EL (cell line): ENCODE data around the gene SPIC.
"Not testable (repeated sequence)": the region's sequence is repeated elsewhere in the genome, so short reads cannot be mapped to it uniquely, and the experiment has no call there.

Experiments used
- DNase-seq: peaks from one replicate; pipeline ENCODE4 v3.0.0-alpha.2; 2016

Gene SPIC

DNA sequence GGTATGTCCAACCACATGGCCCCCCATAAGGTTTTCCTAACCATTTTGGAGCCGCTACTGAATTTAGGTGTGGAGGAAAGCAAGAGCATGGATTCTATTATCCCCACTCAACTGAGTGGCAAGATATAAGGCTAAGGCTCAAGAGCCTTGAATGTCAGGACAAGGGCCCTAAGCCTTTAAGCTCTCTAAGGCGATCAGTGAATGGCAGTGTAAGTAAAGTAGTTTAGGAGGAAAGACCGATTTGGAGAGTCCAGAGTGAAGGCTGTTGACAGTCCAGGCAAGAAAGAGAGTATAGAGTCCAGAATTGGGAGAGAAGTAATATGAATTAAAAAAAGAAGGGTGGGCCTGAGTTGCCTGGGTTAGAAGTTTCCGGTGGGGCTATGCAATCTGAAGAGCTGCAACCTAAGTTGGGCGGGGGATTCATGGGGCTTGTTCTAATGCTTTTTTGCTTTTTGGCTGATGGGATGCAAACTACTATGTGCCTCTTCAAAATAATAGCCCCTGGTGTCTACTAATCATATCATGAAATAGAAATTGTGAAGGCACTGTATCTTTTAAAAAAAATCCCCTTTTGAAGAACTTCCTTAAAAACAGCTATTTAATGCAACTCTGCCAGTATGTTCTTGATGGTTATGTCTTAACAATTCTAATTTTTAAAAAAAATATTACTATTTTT, at the start of gene SPIC:
TSS of gene SPIC (plus strand) at position 626 of the 676 bp plus-strand sequence. CDS start 1,569 bp downstream, outside the sequence.
- no peak for DNase-seq

DNA sequence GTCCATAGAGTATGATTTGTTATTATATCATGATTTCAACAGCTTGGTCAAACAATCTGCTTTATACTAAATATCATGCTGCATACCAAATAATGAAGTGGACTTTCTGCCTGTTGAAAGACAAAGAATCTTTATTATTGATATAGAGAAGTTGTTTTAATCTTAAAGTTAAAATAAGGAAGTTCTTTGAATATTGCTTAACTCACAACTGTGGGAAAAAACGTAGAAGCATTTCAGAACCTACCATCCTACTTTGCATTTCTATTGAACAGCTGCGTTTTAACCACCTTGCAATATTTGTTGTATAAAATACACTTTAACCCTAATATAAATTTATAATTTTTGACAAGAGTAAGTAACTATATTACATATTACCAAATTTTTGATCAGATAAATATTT, 44.7 kb upstream of the SPIC start:
- DNase-seq = no peak

DNA sequence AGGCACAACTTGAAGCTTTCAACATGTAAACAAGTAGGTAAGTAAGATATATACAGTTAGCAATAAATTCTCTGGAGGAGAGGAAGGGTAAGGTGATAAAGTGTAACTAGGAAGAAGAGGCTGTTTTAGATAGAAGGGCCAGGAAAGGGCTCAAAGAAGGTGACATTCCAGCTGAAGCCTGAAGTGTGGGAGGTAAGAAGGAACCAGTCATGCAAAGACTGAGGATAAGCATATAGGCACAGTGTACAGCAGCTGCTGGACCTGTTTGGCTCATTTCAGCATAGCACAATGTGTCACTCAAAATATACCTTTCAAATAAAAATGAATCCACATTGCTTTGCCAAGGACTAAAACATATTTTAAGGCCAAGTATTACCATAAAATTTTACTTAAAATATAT, 39.0 kb upstream of the SPIC start:
- DNase-seq = no peak

DNA sequence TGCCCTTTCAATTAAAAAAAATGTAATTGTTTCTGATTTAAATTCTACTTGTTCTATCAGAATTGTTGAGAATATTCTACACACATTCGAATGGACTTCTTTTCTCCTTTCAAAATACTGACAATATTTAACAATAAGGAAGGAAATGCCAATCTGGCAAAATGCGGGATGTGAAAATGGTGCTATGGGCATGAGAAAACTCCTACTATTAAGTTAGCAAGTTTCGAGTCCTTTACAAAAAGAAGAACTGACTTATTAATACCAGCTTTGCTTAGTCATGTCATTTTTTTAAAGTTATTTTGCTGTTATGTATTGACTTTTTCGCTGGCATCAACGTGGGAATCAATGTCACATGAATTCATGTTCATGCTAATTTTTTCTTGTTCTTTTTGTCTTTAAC, 35.9 kb upstream of the SPIC start:
- DNase-seq = no peak

DNA sequence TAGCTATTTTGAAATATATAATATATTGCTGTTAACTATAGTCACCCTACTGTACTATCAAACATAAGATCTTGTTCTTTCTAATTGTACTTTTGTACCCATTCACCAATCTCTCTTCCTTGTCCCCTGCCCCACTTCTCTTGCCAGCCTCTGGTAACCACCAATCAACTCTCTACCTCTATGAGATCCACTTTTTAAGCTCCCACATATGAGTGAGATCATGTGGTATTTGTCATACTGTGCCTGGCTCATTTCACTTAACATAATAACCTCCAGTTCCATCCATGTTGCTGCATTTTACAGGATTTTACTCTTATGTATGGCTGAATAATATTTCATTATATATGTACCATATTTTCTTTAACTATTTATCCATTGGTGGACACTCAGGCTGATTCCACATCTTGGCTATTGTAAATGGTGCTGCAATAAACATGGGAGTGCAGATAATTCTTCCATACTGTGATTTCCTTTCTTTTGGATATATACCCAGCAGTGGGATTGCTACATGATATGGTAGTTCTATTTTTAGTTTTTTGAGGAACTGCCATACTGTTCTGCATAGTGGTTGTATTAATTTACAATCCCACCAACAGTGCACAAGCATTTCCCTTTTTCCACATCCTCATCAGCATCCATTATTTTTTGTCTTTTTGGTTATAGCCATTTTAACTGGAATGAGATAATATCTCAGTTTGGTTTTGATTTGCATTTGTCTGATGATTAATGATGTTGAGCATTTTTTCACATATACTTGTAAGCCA, 33.5 kb upstream of the SPIC start:
- no peak for DNase-seq

DNA sequence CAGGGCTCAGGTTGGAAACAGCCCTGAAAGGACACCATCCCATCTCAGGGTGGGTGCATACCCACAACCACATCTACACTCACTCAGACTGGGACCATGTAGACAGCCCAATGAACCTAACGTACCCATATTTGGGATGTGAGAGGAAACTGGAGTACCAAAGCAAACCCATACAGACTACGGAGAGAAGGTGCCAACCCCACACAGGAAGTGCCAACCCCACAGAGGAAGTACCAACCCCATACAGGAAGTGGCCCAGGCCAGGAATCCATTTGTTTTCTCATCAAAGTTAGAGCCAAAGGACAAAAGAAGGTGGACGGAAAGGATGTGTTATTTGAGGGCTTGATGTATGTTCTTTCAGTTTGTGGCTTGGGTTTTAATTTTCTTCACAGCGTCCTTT, 19.5 kb upstream of the SPIC start:
- DNase-seq = no peak

DNA sequence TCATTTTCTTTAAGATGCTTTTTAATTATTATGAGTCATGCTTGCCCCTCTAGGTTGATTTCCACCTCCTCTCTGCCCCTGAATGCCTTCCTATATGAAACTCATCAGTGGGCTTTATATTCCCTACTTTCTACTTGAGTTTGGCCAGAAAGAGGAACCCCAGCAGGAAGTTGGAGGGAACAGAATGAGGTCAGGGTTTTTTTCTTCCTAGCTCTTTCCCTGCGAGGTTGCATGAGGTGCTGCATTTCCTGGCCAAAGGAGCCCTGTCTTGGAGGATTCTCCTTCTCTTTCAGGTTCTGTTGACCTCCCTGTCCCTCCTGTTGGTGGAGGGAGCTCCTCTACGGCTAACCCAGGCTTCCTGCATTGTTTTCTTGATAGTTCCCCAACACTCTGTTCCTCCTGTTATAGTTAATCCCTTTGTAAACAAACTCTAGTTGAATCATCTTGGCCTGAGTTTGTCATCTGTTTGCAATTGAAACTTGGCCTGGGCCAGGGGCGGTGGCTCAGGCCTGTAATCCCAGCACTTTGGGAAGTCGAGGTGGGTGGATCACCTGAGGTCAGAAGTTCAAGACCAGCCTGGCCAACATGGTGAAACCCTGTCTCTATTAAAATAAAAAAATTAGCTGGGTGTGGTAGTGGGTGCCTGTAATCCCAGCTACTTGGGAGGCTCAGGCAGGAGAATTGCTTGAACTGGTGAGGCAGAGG, 15.3 kb upstream of the SPIC start:
- DNase-seq = peak; percentile 14

DNA sequence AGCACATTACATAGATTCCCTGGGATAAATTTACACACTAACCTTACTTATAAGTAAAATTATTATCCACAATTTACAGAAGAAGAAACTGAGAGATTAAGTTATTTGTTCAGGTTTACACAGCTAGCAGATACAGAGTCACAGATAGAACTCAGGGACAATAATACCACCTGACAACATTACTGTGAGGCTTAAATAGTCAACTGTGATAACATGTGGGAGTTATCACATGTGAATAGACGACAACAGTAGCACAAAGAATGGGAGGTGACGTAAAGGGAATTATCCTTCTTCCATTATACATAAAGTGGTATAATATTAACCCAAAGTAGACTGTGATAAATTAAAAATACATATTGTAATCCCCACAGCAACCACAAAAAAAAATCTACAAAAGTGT, 6.2 kb upstream of the SPIC start:
- DNase-seq = no peak

DNA sequence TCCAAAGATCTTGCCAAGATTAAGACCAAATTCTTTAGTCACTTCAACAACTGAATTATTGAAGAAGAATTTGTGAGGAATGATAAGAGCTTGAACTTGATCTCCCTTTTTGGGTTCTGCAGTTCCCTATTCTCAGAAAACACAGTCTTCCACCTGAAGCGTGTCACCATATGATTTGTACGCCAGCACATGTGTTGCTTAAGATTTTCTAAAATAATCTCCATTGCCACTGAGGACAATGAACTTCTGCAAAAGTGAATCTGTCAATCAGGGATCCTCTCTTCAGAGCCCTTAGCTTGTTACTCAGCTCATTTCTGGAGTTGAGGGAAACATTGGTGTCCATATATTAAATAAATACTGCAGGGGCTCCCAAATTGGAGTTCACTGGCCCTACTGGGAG, 4.2 kb upstream of the SPIC start:
- DNase-seq = no peak

DNA sequence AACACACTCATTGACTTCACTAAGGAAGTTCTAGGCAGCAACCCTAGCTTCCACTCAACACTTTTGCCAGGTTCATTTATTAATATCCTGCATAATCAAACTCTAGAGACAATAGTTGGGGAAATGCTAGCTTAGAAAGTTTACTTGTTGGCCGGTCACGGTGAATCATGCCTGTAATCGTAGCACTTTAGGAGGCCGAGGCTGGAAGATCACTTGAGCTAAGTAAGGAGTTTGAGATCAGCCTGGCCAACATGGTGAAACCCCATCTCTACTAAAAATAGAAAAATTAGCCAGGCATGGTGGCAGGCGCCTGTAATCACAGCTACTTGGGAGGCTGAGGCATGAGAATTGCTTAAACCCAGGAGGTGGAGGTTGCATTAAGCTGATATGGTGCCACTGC, 3.3 kb upstream of the SPIC start:
- not testable (repeated sequence) for DNase-seq

DNA sequence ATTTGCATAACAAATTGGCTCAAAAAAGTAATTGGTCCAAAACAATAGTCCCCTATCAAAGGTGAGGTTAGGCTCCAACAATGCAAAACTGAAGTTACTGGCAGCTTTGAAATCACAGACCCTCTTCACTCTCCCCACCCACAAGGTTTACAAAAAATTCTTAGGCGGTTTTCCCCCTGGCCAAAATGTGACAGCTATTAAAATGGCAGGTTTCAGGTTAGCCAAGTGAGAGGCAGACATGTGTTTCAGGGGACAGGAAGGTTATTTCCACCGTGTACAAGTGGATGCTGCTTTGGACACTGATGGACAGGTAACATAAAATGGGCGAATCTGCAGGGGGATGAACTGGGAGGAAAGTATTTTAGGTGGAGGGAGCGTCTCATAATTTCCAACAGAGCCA, 888 bp upstream of the SPIC start:
- DNase-seq = no peak

DNA sequence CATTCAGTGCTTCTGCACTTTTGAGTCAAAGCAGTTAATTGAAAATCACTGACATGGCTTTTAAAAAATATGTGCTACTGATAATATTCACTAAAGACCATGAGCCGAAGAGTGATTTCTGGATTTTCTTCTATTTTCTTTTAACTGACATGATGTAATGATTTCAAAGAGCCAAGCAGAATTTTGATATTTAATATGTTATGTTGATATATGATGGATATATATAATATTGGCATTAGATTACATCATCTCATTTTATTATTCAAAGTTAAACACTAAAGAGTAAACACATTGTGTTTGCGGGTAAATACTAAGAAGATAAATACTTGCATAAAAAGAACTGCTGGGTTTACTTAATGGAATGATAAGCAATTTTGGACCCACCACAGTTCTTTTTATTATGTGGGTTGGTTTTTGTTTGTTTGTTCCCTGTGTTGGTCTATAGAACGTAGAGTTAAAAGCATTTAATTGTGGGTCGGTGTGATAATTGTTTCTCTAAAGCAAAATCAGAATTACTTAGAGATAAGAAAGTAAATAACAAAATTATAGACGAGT, 692 bp downstream of the SPIC start:
- DNase-seq = no peak

DNA sequence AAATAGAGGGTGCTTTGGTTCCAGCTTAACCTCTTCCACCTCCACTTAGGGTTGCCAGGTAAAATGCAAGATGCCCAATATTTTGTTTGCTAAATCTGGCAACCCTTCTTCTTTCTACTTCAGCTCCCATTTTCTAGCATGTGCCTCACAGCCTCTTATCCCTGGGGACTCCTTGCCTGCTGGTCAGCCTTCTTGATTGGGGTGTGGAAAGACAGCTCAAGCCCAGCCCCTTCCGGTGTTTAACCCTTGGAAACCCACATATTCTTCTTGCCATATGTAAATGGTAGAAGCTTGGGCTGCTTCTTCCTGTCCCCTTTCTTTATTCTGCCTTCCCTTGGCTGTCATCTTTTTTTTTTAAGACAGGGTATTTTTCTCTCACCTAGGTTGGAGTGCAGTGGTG, 5.7 kb downstream of the SPIC start:
- DNase-seq = no peak

DNA sequence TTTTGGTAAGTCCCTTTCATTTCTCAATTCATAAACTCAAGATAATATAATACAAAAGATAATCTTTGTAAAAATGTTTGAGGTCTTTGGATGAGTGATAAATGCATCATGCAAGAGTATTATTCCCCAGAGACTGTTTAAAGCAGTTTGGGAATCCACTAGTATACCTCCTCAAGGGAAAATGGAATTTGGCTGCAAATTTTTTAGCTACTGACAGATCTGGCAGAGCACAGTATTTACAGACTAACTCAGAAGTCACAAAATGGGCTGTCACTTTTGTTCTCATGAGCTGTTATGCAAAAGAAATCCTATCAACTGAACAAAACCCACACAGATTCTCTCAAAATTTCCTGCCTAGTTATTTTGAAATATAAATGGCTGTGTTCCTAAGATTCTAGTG, 9.9 kb downstream of the SPIC start:
- DNase-seq = no peak

DNA sequence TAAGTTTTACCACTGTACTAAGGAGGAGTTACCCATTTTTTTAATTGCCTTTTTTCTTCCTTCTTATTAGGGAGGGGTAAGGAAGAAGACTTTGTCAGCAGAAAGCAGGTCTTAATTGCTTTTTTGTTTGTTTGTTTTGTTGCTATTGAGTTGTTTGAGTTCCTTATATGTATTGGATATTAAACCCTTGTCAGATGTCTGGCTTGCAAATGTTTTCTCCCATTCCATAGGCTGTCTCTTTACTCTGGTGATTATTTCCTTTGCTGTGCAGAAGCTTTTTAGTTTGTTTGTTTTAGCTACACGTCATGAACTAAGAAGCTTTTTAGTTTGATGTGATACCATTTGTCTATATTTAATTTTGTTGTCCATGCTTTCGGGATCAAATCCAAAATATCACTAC, 13.3 kb downstream of the SPIC start:
- no peak for DNase-seq

DNA sequence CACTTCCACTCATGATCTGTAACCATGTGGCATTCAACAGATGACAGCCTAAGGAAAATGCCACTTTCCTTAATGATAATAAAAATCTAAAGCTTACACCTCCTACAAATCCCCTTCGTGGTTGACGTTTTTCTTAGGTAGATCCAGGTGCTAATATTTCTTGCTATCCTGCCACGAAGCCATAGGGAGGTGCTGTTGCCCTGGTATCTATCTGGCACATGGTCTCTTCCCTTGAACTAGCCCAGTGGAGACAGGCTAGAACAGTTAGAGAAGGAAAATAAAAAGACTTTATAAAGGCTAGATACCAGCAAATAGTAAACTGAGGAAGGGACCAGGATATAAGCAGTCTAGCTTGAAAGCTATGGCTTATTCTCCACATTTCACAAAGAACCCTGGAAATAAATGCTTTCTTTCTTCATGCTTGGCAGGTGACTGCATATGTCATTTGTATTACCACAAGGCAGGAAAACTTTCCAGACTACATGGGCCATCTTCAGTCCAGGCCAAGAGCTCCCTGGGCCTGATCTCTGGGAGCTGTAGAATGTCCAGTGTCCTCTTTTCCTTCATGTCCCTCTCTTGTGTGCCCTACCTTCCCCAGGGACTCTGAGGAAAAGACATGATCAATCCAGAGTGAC, 15.3 kb downstream of the SPIC start:
- DNase-seq = peak; percentile 9

DNA sequence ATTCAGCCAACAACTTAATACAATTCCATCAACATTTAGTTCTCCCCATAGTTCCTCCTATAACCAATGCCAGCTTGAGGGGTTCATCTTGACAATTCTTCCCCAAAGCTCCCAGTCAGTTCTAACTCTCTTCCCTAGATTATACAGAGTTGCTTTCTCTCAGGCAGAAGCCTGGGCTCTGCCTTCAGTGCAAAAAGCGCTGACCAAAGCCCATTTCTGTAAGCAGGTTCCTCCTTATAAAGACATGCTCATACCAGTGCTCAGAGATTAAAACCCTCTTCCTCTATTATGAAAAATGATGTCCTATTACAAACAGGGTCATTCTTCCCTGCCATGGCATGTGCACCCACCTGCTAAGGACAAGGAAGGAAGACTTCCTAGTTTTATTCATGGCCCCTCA, 16.2 kb downstream of the SPIC start:
- DNase-seq = no peak

DNA sequence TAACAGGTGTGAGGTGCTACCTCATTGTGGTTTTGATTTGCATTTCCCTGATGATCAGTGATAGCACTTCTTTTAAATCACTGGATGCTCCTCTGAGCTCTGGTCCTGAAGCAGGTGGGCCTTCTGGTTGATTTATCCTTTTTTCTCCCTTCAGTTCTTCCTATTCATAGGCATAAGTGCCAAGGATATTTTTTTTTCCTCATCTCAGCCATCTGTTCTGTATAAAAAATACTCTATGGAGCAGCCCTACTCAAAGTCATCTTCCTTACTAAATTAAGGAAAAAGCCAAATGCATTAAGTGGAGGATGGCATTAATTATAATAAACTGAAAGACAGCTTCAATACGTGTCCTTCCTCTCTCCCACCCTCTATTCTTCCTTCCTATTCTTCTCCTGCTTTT, 18.4 kb downstream of the SPIC start:
- no peak for DNase-seq

DNA sequence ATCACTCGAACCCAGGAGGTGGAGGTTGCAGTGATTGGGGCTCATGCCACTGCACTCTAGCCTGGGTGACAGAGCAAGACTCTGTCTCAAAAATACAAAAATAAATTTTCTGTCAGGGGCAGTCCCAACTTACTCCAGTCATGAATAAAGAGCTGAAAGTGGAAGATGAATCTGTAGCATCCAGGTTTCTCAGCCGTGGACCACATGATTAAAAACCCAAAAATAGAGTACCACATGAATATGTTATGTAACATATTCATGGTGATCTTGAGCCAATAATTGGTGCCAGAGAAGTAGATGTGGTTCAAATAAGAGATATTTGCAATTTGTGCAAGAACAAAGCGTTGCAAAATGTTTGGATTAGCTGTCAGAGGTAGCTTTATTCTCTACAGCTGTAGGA, 23.1 kb downstream of the SPIC start:
- no peak for DNase-seq

DNA sequence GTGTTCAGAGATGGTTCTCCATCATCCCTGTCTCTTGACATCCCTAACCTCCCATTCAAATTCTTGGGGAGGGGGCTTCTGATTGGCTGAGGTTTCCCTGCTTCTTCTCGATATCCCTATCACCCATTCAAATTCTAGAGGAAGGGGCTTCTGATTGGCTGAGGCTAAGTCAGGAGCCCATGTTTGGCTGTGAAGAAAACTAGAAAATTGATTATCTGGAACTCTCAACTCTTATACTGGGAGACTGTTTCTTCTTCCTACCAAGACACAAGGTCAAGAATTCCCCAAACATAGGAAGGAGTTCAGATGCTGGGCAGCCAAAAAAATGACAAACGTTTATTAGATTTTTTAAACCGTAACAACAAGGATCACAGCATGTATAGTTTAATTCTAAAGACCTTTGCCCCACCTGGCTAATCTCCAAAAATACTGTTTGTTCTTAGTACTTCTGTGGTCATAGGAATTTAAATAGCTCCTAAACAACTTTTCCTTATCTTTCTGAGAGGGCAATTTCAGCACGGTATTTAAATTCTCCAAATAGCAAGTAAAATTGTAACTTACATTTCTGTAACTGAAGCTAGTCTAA, 26.4 kb downstream of the SPIC start:
- no peak for DNase-seq

DNA sequence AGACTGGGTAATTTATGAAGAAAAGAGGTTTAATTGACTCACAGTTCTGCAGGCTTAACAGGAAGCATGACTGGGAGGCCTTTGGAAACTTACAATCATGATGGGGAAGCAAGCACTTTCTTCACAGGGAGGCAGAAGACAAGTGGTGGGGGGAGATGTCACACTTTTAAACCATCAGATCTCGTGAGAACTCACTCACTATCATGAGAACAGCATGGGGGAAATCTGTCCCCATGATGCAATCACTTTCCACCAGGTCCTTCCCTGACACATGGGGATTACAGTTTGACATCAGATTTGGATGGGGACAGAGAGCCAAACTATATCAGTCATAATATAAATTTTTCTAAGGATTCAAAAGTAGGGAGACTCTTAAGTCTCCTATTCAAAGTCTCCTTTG, 46.0 kb downstream of the SPIC start:
- no peak for DNase-seq

DNA sequence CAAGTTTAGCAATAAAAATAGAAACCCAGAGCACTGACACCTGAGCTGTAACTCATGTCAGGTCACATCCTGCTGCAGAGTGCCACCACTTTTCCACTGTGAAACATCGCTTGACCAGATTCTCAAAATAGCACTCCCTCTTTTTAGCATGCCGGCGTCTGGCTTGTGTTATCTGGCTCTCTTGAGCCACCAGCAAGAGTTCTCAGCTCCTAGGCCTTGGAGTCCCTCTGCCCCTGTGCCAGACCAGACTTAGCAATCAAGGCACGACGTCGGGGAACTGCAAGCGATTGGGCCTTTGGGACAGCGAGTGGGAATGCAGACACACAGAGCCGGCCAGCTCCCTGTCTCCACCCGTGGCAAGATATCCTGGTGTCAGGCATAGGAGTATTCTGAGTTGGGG, 52.5 kb downstream of the SPIC start:
- DNase-seq = no peak

DNA sequence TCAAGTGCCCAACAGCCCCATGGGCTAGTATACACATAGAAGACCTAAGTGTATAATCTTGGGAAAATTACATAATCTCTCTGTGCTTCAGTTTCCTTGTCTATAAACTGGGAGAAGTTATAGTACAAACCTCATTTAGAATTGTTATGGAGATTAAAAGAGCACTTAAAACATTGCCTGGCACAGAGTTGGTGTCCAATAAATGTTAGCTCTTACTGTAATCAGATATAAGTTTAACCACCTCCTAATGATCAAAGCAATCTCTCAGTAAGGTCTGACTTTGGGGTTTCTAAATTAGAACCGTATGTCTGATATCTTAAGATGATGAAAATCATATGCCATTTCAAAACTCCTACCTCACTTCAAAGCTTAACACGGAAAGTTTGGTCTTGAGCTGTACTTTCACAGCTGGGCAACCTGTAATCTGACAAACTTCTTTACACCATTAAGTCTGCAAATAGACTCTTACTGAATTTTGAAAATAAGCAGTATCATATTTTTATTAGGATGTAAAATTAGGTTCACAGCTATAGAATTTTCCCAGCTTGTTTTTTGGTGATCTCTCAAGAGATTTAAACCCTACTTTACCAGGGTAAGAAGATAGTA, 61.0 kb downstream of the SPIC start:
- no peak for DNase-seq
